Hindlimb muscle (tissue), 1 donor: ENCODE measurements around the gene TFAP2C. TPM values are rescaled to one million over a fixed set of nuclear protein-coding genes. Genes with fewer than 3 reads are reported as not detected.
"Not testable (repeated sequence)": the region's sequence is repeated elsewhere in the genome, so short reads cannot be mapped to it uniquely, and the experiment has no call there.

Experiments used
- DNase-seq: peaks from one replicate; pipeline ENCODE4 v3.0.0-alpha.2; 2013
- polyA plus RNA-seq: library from polyadenylated mRNA; unstranded; fragments of 120-200 nt; gene quantifications from one replicate; pipeline ENCODE4 v1.2.1, GENCODE V29; 2013; ENCODE audit not compliant: insufficient read length

The TFAP2C gene
- polyA plus RNA-seq, 1 donor = 0.31 TPM

DNA sequence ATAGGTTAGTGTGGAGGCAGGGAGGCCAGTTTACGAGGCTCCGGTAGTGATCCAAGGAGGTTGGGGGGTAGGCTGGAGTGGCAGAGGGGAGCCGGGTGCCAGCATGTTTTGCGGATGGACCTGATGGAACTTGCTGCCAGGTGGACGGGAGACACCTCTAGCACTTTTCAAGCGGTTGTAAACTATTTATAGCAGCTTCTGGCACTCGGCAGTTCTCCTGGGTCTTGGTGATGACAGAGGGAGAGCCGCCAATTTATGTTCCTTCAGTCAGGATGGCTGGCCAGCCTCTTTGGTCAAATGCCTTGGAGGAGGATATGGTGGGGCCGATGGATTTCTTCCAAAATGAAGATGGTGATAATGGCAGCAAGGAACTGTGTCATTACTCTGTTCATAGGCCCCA is 28.8 kb downstream of the TFAP2C start:
- DNase-seq = no peak

DNA sequence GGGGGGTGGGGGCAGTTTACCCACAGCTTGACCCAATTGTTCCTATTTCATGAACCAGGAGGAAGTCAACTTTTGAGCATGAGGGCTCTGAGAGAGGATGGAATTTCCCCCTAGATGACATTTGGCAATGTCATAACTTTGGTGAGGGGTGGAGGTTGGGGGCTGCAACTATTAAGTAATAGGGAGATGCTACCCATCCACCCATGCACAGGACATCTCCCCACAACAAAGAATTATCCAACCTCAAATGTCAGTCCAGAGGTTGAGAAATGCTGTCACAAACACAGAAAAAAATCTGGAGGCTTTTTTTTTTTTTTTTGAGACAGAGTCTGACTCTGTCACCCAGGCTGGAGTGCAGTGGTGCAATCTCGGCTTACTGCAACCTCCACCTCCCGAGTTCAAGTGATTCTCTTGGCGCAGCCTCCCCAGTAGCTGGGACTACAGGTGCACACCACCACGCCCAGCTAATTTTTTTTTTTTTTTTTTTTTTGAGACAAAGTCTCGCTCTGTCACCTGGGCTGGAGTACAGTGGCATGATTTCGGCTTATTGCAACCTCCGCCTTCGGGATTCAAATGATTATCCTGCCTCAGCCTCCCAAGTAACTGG is 29.3 kb downstream of the TFAP2C start:
- DNase-seq = not testable (repeated sequence)

DNA sequence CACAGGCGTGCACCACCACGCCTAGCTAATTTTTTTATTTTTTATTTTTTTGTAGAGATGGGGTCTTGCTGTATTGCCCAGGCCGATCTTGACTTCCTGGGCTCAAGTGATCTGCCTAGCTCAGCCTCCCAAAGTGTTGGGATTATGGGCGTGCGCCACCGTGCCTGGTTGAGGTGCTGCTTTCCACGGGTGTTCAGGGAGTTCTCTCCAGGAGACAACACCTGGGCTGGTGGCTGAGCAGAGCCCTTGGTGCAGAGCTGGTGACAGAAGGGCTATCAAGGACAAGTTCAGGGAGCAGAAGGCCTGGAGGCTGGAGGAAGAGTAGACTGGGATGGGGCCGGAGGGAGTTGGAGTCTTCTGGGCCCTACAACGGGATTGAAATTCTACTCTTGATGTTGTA is 34.6 kb downstream of the TFAP2C start:
- DNase-seq = no peak

DNA sequence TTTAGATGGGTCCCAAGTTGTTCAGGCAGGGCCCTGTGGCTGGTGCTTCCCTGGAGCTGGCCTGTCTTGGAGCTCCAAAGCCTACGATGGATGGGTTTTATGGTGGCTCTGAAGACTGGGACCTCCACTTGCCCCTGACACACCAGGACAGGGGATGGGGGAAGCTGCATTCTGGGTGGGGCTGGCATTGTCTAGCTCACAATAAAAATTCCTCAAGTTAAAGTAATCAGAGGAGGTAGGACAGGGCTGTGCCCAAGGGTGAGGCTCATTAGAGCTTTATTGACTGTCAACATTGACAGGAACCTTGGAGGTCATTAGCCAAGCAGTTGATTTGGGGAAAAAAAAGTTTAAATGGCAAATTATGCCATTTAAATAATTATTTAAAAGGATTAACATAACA is 35.7 kb downstream of the TFAP2C start:
- no peak for DNase-seq

DNA sequence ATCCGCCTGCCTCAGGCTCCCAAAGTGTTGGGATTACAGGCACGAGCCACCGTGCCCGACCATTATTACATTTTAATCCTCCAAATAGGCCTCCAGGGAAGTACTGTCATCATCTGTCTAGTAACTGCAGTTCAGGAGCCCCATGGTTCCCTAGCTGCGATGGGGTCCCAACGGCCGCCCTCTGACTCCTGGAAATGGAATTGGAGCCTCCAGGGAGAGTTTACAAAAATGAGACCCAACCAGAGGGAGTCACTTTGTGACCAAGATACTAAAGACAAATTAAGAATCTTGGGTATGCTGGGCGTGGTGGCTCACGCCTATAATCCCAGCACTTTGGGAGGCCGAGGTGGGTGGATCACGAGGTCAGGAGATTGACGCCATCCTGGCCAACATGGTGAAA is 36.7 kb downstream of the TFAP2C start:
- no peak for DNase-seq

DNA sequence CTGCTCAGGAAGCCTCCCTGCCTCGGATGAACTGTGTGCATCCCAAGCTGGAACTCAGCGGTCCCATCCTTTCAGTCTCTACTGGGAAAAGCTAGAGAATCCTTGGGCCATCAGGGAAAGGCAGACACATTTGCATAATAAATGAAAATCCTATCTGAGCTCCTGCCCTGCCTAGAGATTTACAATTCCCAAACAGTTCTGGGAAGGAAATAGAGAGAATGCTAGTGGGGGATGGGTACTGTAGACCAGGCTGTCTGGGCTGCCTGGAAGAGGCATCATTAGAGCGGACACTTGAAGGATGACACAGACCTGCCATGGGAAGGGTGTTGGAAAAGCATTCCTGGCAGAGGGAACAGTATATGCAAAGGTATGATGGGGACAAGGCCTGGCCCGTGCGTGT is 44.3 kb downstream of the TFAP2C start:
- no peak for DNase-seq

DNA sequence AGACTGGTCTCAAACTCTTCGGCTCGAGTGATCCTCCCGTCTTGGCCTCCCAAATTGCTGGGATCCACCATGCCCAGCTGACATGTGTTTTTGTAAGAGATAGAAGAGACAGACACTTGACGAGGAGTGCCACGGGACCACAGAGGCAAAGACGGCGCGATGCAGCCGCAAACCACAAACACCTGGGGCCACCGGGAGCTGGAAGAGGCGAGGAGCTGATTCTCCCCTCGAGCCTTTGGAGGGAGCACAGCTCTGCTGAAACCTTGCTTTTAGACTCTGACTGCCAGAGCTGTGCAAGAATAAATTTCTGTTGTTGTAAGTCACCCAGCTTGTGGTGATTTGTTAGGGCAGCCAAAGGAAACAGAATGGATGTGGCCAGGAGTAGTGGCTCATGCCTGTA is 46.9 kb downstream of the TFAP2C start:
- no peak for DNase-seq

DNA sequence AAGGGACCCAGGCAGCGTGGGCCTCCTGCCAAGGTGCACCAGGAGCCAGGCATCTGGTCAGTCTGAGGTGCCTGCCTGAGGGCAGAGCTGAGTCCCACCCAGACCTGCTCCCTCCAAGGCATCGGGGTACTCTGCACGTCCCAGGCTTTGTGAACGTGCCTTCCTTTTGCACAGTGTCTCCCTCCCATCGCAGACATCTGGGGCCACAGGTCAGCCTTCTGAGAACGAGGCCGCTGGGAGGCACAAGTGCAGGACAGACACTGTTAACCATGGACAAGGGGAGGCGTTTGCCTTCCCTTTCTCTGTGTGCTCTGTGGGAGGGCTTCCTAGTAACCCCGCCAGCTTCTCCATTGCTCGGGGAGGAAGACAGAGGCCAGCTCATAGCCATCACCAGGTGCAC is 47.6 kb downstream of the TFAP2C start:
- no peak for DNase-seq

DNA sequence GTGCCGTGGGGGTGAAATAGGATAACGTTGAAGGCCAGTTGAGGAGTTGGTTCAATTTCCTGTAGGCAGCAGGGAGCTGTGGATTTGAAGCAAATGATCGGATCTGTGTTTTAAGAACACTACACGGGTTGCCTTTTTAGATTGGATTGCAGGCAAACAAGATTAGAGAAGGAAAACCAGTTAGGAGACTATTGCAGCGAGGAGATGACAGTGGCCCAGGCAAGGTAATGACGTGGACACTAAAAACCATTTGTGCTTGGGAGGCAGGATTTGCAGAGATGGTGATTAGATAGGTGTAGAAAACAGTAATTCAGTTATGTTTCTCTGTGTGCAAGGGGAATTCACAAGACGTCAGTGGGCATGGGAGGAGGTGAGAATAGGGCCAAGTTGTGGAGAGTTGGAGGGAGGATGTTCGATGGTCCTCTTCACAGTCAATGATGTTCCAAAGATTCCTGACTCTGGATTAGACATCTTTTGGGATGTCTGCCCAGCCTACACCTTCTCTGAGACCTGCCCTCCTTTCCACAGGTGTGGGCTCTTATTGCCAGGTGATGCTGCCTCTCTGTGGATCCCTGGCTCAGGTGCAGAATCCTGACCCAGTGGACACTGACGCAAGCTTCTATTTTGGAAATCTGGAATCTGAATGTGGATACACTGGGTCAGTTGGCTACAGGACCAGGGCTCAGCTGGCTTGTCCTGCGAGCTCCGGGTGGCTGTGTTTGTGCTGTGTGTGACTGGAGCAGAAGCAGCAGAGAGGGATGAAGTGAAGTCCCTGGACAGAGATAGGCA is 54.2 kb downstream of the TFAP2C start:
- DNase-seq = no peak

DNA sequence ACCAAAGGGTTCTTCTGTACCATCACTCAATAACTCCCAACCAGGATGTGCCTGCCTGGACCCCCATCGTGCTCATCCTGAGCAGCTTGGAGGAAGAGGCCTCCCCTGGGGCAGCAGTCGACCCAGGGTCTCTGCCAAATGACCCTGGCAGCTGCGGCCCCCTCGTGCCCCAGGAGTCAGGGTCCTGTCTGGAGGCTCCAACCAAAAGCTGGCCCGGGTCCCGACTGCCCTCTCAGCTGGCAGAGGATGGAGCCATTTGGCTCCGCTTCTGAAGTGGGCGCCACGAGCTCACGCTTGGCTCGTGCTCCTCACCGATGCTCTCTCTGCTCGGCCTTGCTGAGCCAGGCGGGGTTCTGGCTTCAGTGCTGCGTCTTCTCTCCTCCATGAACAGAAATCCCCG is 56.8 kb downstream of the TFAP2C start:
- no peak for DNase-seq

DNA sequence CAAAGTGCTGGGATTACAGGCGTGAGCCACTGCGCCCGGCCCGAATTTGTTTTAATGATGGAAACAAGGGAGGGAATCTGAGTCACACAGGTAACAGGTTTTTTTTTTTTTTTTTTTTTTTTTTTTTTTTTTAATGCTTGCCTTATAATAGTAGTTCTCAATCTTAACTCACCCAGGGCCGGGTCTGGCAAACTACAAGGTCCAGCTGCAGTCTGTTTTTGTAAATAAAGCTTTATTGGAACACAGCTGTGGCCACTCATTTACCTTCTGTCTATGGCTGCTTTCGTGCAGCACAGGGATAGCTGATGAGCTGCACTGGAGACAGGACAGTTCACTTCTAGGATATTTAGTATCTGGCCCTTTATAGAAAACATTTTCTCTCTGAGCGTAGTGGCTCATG is 58.0 kb downstream of the TFAP2C start:
- DNase-seq = no peak

DNA sequence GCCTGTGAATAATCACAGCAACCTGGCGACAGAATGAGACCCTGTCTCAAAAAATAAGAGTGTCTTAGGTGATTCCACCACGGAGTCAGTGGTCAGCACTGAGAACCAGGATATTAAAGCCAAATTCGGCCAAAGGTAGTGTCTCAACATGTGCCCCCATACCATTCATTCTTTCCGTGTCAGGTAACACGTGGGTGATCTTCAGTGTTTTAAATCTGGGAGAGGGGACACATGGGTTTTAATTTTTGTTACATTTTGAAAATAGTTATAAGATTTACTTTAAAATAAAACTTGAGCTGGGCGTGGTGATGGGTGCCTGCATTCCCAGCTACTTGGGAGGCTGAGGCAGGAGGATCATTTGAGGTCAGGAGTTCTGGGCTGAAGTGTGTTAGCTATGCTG is 59.0 kb downstream of the TFAP2C start:
- no peak for DNase-seq

Other genes starting within 250 kb of the TFAP2C start
- 6.9 TPM for gene AURKA, start 237.1 kb upstream of the TFAP2C start, polyA plus RNA-seq
- gene CSTF1, start 236.7 kb upstream of the TFAP2C start, polyA plus RNA-seq = 24.7 TPM
- gene CASS4, start 217.0 kb upstream of the TFAP2C start, polyA plus RNA-seq = 6.9 TPM
- gene RTF2, start 160.7 kb upstream of the TFAP2C start, polyA plus RNA-seq = 99.0 TPM
- gene FAM209A, start 104.6 kb upstream of the TFAP2C start, polyA plus RNA-seq = 0.37 TPM
- not detected for gene FAM209B, start 96.1 kb upstream of the TFAP2C start, polyA plus RNA-seq